Hematopoietic multipotent progenitor cell treated with erythropoietin and hydrocortisone succinate and interleukin-3 and kit ligand, for 4 days (in vitro differentiated cells): ENCODE measurements around the gene SYNPO.
A peak's percentile ranks its signal among the peaks of the same experiment; 100 is the strongest.

Source experiments
- DNase-seq: peaks from one replicate; pipeline ENCODE4 v3.0.0-alpha.2; 2015

SYNPO gene

DNA sequence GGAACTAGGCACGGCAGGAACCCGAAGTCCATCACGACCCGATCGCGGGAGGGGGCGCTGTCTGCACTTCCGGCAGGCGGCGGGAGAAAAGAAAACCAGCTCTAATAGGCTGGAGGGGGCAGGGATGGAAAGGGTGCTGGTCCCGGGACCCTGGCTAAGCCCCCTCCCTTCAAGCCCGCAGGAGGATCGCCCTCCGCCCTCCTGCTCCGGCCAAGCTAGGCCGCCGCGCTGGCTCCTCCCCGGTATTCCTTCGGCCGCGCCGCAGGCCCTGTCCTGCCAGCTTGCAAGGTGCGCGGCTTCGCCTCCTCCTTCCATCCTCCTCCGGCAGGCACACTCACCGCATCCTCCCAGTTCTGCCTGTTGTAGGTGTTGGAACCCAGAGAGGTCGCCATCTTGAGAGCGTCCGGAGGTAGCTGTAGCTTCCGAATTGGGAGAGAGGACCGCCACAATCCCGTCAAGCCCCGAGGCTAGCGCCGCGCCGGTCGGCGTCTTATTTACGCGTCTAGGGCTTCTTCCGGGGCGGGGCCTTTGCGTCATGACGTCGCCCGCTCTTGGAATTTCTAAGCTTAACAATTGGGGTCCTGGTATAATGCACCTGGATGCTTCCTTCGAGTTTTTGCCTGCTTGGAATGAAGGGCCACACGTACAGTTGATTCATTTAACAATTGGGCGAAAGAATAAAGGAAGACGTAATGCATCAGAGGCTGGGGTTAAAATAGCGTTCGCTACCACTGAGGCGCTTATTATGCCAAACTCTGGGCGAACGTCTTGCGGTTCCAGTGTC is 60.3 kb downstream of the SYNPO start, which contains the start of gene RBM22:
Gene RBM22, minus strand, starts transcription at position 469 of the 784 bp plus-strand sequence. Its CDS starts 77 bp downstream, at position 392.
- DNase-seq, result peak; percentile 97

DNA sequence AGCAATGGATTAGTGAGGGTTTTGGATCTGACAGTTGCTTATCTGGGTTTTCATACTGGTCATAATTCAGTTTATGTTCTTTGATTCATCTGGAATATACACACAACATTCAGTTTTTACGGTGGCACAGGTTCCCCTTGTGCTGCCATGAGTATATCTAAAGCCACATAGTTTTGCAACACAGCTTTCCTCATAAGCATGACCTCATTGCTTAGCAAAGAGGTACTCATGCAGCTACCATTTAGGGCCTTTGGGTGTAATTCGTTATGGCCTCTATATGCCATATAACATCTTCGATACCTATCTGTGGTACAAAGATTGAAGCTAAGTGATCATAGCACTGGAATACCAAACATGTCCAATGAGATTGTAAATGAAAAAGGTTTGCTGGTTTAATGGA is 63.3 kb downstream of the SYNPO start:
- peak; percentile 61 for DNase-seq

GRCh38 chr5:150706776-150707390 is 66.4 kb downstream of the SYNPO start:
- no peak for DNase-seq
